HL-60 (cell line): ENCODE data around the gene YPEL1.

Experiments used
- DNase-seq, 2 experiments: peaks; one replicate each; pipeline ENCODE4 v3.0.0-alpha.2; 2010 to 2020; ENCODE audit warnings: low read depth in 1 of 2, low spot score in 1 of 2
- H3K27ac ChIP-seq: fragments of 250-450 bp; sonication (Bioruptor Pico); replicated peaks from 2 replicates; pipeline ENCODE4 v1.5.1; 2020; ENCODE audit warnings: mild to moderate bottlenecking, moderate library complexity
- H3K27me3 ChIP-seq: fragments of 250-450 bp; sonication (Bioruptor Pico); 2 replicates; pipeline ENCODE4 v1.5.1; 2021; ENCODE audit warnings: mild to moderate bottlenecking, moderate library complexity; ENCODE audit not compliant: insufficient read depth, poor library complexity, severe bottlenecking
- H3K4me3 ChIP-seq: replicated peaks from 2 replicates; pipeline ENCODE4 v1.5.1; 2011; ENCODE audit warnings: mild to moderate bottlenecking, control low read depth, low read length; ENCODE audit not compliant: insufficient read depth
- GABPA ChIP-seq: IDR thresholded peaks from 2 replicates; pipeline ENCODE4 v1.6.1; 2012; ENCODE audit warnings: low read depth
- POLR2AphosphoS5 ChIP-seq: IDR thresholded peaks from 2 replicates; pipeline ENCODE4 v1.6.1; 2012; ENCODE audit warnings: low read depth
- REST ChIP-seq: IDR thresholded peaks from 2 replicates; pipeline ENCODE4 v1.6.1; 2012; ENCODE audit warnings: low read depth; ENCODE audit not compliant: insufficient replicate concordance
- SPI1 ChIP-seq: IDR thresholded peaks from 2 replicates; pipeline ENCODE4 v1.6.1; 2012; ENCODE audit warnings: low read depth, mild to moderate bottlenecking, borderline replicate concordance
- TF ChIP-seq, protein P1 (sequence below): IDR thresholded peaks from one replicate; pipeline ENCODE4 v1.5.1; 2011; ENCODE audit warnings: low read length, control low read depth, inconsistent platforms; ENCODE audit not compliant: insufficient read depth

The YPEL1 gene

DNA sequence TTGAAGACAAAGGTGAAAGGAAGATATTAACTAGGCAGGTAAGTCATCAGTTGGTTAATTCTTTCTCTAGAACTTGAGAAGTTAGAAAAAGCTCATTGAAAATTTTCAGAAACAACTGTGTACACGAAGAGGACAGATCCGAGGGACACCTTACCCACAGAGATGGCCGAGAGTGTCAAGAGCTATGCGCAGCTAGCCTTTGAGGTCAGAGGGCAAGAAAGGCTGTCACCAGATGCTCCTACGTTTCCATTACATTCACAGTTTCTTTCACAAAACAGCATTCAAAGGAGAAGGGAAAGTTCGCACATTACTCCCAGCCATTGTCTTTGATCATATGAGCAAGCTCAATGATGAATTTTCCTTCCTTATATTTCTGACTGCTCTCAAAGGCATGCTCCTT lies 34.8 kb downstream of the YPEL1 start:
- DNase-seq: no peak
- Histone ChIP-seq H3K27me3 (no peaks in the 10 kb centered on the region), H3K27ac (no peak overlapping the region), H3K4me3 (no peak overlapping the region)
- no peak for TF ChIP-seq REST
- TF ChIP-seq SPI1: no peak
- TF ChIP-seq POLR2AphosphoS5: no peak

DNA sequence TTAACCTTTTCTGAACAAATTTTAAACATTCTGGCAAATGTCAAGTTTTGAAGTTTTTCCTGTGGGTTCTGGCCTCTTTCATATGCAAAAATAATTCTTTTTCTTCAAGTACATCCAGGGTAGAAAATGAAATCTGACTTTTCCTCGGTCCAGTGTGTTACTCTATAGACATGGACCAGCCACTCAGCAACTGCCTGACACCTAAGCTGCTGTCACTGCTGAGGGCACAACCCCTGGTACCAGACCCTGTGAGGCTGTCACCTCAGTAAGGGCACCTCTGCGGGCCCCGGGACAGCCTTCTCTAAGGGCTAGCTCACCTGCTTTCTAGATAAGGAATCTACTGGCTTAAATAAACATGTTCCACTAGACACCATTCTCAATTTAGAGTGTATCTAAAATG lies 36.0 kb downstream of the YPEL1 start:
- H3K27ac ChIP-seq: no peak overlapping the region
- TF ChIP-seq GABPA (no peak), SPI1 (no peak), POLR2AphosphoS5 (no peak), REST (no peak)
- TF ChIP-seq, protein P1, sequence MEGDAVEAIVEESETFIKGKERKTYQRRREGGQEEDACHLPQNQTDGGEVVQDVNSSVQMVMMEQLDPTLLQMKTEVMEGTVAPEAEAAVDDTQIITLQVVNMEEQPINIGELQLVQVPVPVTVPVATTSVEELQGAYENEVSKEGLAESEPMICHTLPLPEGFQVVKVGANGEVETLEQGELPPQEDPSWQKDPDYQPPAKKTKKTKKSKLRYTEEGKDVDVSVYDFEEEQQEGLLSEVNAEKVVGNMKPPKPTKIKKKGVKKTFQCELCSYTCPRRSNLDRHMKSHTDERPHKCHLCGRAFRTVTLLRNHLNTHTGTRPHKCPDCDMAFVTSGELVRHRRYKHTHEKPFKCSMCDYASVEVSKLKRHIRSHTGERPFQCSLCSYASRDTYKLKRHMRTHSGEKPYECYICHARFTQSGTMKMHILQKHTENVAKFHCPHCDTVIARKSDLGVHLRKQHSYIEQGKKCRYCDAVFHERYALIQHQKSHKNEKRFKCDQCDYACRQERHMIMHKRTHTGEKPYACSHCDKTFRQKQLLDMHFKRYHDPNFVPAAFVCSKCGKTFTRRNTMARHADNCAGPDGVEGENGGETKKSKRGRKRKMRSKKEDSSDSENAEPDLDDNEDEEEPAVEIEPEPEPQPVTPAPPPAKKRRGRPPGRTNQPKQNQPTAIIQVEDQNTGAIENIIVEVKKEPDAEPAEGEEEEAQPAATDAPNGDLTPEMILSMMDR: no peak
- no peak for DNase-seq
- H3K4me3 ChIP-seq: no peak overlapping the region
- H3K27me3 ChIP-seq: no peaks in the 10 kb centered on the region

DNA sequence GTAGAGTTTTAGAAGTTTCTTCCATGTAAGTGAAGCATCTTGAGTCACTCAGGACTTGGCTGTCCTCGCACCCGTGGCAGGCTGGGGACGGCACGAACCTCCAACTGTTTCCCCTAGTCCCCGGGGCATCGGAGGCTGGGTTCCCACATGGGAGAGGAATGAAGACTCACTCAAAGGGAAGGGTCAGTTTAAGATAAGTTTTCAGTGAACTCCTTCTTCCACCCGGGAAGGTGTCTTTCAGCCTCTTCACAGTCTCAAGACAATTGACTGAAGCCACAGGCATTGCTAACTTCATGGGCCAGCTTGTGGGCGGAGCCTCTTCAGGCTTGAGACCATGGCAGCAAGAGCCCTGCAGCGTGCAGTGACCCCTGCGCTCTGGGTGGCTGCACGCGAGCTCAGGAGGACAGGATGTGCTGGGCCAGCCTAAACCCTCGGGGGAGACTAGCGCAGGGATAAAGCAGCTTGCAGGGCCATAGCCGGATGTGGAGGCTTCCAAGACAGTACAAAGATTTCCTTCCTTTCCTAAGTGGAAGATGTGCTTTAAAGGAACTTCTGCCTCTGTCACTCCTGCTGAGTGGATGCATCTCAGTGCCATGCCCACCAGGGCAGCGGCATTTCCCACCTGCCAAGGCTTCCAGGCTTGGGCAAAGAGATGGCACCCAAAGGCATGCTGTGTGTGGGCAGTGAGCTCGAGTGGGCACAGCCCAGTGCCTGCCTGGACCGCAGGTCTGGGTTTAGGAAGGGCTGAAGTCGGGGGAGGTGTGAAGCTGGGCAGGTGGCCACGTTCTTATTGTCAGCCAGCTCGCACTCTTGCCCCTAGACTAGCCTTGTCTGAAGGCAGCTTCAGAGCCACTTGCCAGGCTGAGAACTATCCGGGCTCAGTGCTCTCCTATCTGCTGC lies 36.9 kb downstream of the YPEL1 start:
- no peak overlapping the region for H3K27ac ChIP-seq
- no peak for DNase-seq
- H3K4me3 ChIP-seq: no peak overlapping the region
- no peaks in the 10 kb centered on the region for H3K27me3 ChIP-seq
- TF ChIP-seq SPI1: no peak
- TF ChIP-seq REST: no peak
- TF ChIP-seq POLR2AphosphoS5: no peak
- TF ChIP-seq GABPA: no peak
- TF ChIP-seq, protein P1: no peak
